ENCODE results near the gene C6orf47.

C6orf47 gene

GRCh38 chr6:31687321-31687720 is 26.7 kb upstream of the C6orf47 start:
- DNase-seq = no peak

- no peak for DNase-seq
Measured at GRCh38 chr6:31686483-31686882, 25.9 kb upstream of the C6orf47 start.

- no peak for DNase-seq
Measured at GRCh38 chr6:31683591-31683990, 23.0 kb upstream of the C6orf47 start.

GRCh38 chr6:31681135-31681671 is 20.6 kb upstream of the C6orf47 start:
- DNase-seq = peak; percentile 39

DNA sequence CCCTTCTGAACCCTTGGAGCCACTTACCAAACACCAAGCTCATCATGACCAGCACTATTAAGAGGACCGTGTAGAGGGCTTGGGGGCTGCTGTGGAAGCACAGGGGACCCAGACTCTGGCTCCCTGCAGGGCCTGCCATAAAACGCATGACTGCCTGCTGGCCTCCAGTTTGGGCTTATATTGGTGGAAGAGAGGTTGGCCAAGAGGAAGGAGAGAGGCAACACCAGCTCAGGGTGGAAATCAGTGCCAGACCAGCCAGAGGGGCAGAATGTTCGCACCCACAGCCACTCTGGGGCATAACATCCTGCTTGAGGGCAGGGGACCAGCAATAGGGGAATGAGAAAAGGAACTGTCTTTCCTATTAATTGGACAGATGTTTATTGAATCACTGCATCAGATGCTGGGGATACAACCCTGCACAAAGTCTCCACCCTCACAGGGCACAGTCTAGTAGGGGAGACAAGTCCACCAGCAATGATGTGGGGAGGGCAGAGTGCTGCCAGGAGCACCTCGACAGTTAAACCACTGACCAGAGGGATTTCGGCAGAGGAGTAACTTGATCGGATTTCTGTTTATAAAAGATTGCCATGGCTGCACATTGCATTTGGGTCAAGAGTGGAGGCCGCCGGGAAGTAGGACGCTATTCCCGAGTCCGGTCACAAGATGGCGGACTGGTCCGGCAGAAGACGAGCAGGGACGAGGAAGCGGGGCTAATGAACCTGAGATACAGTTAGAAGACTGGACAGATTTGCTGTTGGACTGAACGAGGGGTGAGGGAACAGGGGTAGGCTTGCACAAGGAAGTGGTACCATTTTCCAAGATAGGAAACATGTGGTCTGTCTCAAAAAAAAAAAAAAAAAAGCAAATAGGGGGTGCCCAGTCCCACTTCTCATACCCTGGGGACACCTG is 19.9 kb upstream of the C6orf47 start, which contains the start of gene LY6G5C:
LY6G5C (minus strand) TSS at position 842 of the 909 bp plus-strand sequence; CDS start at position 148, 694 bp downstream.
- peak; percentile 80 for DNase-seq

GRCh38 chr6:31677955-31678354 is 17.4 kb upstream of the C6orf47 start:
- DNase-seq = no peak

- DNase-seq = no peak
Measured at GRCh38 chr6:31676904-31677303, 16.3 kb upstream of the C6orf47 start.

- DNase-seq = no peak
Measured at GRCh38 chr6:31676322-31676903, 15.8 kb upstream of the C6orf47 start.

GRCh38 chr6:31669676-31670075 is 9.1 kb upstream of the C6orf47 start, which contains the start of gene LY6G5B:
LY6G5B (plus strand) TSS chr6:31669976; CDS start chr6:31670951, 975 bp downstream.
- DNase-seq = no peak

DNA sequence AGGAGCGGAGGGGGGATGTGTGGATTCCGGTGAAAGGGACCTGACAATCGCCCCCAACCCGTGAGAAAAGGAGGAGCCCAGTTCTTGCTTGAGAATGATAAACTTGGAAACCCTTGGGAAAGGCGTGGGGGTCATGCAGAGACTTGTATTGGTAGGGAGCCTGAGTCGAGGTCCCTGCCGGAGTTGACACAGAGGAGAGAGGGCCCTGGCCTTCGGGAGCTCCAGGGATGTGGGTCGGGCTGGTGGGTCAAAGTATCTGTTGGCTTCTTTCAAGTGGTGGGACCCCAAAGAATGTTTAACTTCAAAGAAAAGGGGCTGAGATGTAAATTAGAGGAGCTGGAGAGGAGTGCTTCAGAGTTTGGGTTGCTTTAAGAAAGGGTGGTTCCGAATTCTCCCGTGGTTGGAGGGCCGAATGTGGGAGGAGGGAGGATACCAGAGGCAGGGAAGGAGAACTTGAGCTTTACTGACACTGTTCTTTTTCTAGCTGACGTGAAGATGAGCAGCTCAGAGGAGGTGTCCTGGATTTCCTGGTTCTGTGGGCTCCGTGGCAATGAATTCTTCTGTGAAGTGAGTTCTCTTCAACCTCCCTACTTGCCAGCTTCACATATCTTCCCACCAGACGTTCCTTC is 5.9 kb upstream of the C6orf47 start:
- DNase-seq = no peak

- DNase-seq = peak; percentile 98
Measured at GRCh38 chr6:31665501-31666336, 5.1 kb upstream of the C6orf47 start, which contains the start of gene CSNK2B. CSNK2B (plus strand) TSS chr6:31666080; CDS start chr6:31666832, 752 bp downstream.

GRCh38 chr6:31664790-31665500 is 4.4 kb upstream of the C6orf47 start, which contains the start of gene GPANK1:
GPANK1 (minus strand) TSS chr6:31664997; CDS start chr6:31664478, 519 bp downstream.
- DNase-seq = peak; percentile 94

DNA sequence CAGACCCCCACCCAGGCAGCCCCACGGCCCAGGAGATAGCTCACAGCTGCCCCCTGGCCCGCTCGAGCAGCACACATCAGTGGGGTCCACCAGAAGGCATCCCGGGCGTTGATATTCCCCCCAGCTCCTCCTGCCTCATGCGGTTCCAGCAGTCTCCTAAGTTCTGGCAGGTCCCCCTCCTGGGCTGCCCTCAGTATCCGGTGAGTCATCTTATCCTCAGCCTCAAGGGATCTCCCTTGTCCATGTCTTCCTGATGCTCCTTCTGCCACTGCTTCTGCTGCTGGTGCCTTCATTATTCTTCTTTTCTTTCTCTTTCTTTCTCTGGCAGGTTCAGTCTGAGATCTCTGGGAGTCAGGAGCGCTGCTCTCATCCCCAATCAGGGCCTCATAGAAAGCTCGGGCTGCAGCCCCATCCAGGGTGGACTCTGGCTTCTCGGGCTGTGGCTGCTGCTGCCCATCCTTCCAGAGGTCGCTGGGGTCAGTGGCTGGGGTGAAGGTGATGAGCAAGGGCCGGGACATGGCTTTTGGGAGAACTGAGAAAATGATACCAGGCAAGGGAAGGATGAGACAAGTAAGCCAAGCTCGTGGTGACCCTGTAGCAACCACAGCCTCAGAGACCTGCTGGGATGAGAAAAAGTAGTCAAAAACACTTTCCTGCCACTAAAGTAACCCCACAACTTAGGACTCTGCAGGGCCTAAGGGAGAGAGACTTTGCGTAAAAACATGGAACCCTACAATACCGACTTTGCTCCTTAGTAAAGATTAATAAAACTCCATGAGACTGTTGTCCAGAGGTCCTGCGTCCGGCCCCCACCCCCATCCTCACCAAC is 3.6 kb upstream of the C6orf47 start:
- DNase-seq = no peak

DNA sequence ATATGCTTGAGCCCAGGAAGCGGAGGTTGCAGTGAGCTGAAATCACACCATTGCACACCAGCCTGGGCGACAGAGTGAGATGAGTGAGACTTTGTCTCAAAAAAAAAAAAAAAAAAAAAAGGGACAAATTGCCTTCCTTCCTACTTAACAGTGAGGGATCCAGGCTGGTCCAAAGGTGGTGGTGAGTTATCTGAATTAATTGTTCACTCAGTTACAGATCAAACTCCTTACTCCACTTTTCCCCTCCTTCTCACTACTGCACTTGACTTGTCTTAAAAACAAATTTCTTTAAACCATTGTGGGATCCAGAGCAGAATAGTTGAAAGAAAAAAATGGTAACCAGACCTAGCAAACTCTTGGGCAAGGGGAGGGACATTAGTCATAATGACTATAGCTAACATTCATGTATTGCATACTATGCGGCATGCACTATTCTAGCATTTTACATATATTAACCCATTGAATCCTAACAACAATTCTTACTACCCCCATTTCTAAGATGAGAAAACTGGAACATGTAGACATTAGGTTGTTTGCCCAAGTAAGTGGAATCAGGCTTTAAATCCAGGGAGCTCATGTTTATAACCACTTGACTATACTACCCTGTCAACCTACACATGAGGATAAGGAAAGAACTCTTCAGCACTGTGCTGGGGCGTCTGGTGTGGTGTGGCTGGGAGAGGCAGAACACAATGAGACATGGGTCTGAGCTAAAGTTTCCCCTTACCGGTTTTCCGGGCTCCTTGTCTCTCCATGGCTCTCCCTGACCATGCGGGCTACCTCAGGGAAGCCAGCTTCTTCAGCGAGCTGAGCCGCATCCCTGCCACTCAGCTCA is 2.8 kb upstream of the C6orf47 start:
- no peak for DNase-seq

GRCh38 chr6:31662124-31662723 is 1.6 kb upstream of the C6orf47 start:
- DNase-seq = no peak

DNA sequence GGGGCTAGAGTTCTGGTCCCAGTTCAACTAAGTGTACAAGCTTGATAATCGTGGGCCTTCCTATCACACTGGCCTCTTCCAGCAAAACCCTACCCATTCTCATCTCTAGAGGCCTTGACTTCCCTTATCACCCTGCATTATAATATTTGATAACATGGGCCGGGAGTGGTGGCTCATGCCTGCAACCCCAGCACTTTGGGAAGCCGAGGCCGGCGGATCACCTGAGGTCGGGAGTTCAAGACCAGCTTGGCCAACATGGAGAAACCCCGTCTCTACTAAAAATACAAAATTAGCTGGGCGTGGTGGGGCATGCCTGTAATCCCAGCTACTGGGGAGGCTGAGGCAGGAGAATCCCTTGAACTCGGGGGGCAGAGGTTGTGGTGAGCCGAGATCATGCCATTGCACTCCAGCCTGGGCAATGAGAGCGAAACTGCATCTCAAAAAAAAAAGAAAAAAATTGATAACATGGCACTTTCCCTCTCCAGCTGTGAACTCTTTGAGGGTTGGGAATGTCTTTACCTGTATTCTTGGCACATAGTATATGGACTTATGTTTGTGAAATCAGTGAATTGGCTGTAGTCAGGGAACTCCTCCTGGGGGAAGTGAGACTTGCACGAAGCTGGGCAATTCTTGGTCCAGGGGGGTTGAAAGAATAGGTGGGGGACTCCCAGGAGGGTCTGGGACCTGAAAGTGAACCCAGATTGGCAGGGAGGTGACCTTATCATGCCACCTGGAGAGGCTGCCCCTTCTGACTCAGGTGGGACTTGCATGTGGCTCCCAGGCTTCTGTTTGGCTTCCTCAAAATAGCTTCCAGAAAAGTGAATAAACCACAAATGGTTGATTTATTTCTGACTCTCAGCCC is 915 bp upstream of the C6orf47 start:
- no peak for DNase-seq

GRCh38 chr6:31659649-31660380 is 763 bp downstream of the C6orf47 start:
- peak; percentile 46 for DNase-seq

All from CD4-positive, alpha-beta T cell treated with Interleukin-21 for 1 hour (primary cell).